Endothelial cell of umbilical vein (primary cell): ENCODE measurements around the gene REEP3. TPM values are rescaled to one million over a fixed set of nuclear protein-coding genes. Genes with fewer than 3 reads are reported as not detected.

Experiments used
- BruUV-seq: library from RNA; stranded (reverse); fragments of 400-500 nt; replicated peaks from 2 replicates; lab custom pipeline; 2021; lab: Mats Ljungman, UMichigan
- CTCF ChIA-PET: fragments of 300-600, 350-600 bp; sonication (Branson Sonifier 250); formaldehyde crosslinking; loops from one replicate; lab custom pipeline; 2021; ENCODE audit warnings: antibody characterized with exemption, inconsistent platforms; lab: Charles Lee
- POLR2A ChIA-PET: fragments of 300-600, 350-600 bp; sonication (Branson Sonifier 250); formaldehyde crosslinking; loops from one replicate; lab custom pipeline; 2021; ENCODE audit warnings: antibody characterized with exemption, inconsistent platforms; lab: Charles Lee
- DNase-seq: peaks from one replicate; pipeline ENCODE4 v3.0.0-alpha.2; 2011; ENCODE audit warnings: low read depth, low spot score
- FAIRE-seq: peaks from 2 replicates; lab custom pipeline; 2011; peaks lifted over from hg19 to GRCh38; lab: Jason Lieb, UNC
- H2AFZ ChIP-seq: 2 replicates; pipeline ENCODE4 v1.6.0; 2012; ENCODE audit warnings: low read depth, low read length, control low read depth, inconsistent platforms
- H3K27ac ChIP-seq: 2 replicates; pipeline ENCODE4 v1.5.1; 2011; ENCODE audit warnings: low read depth, mild to moderate bottlenecking, control low read depth, low read length, moderate library complexity; ENCODE audit not compliant: insufficient read depth
- H3K27me3 ChIP-seq, 2 experiments: 2 replicates each; pipeline versions ENCODE4 v1.6.0 to v1.6.1; 2011; ENCODE audit warnings: low read length in 2 of 2, mixed read lengths in 1 of 2; ENCODE audit not compliant: control insufficient read depth in 2 of 2, insufficient read depth in 2 of 2
- H3K36me3 ChIP-seq, 2 experiments: 2 replicates in 1 of 2; 3 replicates in 1 of 2; pipeline ENCODE4 v1.5.1; 2011; ENCODE audit warnings: low read length in 2 of 2, mild to moderate bottlenecking in 1 of 2, moderate library complexity in 1 of 2; ENCODE audit not compliant: control insufficient read depth in 2 of 2, insufficient read depth in 2 of 2; ENCODE audit errors: extremely low read depth in 1 of 2
- H3K4me1 ChIP-seq: 3 replicates; pipeline ENCODE4 v1.5.1; 2011; ENCODE audit warnings: mild to moderate bottlenecking, low read length; ENCODE audit not compliant: control insufficient read depth, insufficient read depth; ENCODE audit errors: extremely low read depth
- H3K4me2 ChIP-seq: 2 replicates; pipeline ENCODE4 v1.6.1; 2011; ENCODE audit warnings: low read length, control low read depth, mixed read lengths; ENCODE audit not compliant: insufficient read depth
- H3K4me3 ChIP-seq, 3 experiments: fragments of 200-600 bp in 1 of 3; sonication (generic), shearing (Covaris generic) in 1 of 3; replicated peaks in 1 of 3; 2 replicates each; pipeline ENCODE4 v1.5.1; 2011 to 2016; ENCODE audit warnings: control low read depth in 3 of 3, low read length in 3 of 3, mild to moderate bottlenecking in 2 of 3, inconsistent platforms in 1 of 3, low read depth in 1 of 3, moderate library complexity in 1 of 3; ENCODE audit not compliant: insufficient read depth in 1 of 3
- H3K79me2 ChIP-seq: 2 replicates; pipeline ENCODE4 v1.6.0; 2012; ENCODE audit warnings: low read length, inconsistent platforms; ENCODE audit not compliant: control insufficient read depth, insufficient read depth
- H3K9ac ChIP-seq: replicated peaks from 2 replicates; pipeline ENCODE3; 2011; ENCODE audit warnings: low read length, control low read depth; ENCODE audit not compliant: insufficient read depth; ENCODE audit errors: extremely low read depth
- H3K9me1 ChIP-seq: replicated peaks from 3 replicates; pipeline ENCODE4 v1.6.0; 2011; ENCODE audit warnings: mild to moderate bottlenecking, low read length; ENCODE audit not compliant: control insufficient read depth, insufficient read depth; ENCODE audit errors: extremely low read depth
- H3K9me3 ChIP-seq: replicated peaks from 2 replicates; pipeline ENCODE4 v1.5.1; 2012; ENCODE audit warnings: low read length, inconsistent platforms; ENCODE audit not compliant: control insufficient read depth, insufficient read depth
- H4K20me1 ChIP-seq: replicated peaks from 2 replicates; pipeline ENCODE3; 2011; ENCODE audit warnings: mild to moderate bottlenecking, low read length; ENCODE audit not compliant: control insufficient read depth, insufficient read depth; ENCODE audit errors: extremely low read depth
- EZH2 ChIP-seq: IDR thresholded peaks from 2 replicates; pipeline ENCODE4 v1.6.1; 2012; ENCODE audit warnings: borderline replicate concordance, low read depth, mild to moderate bottlenecking, moderate library complexity, low read length, inconsistent platforms; ENCODE audit not compliant: severe bottlenecking
- FOS ChIP-seq: IDR thresholded peaks from 2 replicates; pipeline ENCODE4 v1.6.1; 2011; ENCODE audit warnings: mild to moderate bottlenecking, low read length, moderate library complexity, borderline replicate concordance; ENCODE audit not compliant: insufficient read depth
- JUN ChIP-seq: IDR thresholded peaks from 2 replicates; pipeline ENCODE4 v1.6.1; 2011; ENCODE audit warnings: borderline replicate concordance, low read depth; ENCODE audit not compliant: insufficient read length, insufficient read depth
- MYC ChIP-seq: IDR thresholded peaks from one replicate; pipeline ENCODE4 v1.6.1; 2011; ENCODE audit warnings: mild to moderate bottlenecking, low read depth, low read length
- POLR2A ChIP-seq: IDR thresholded peaks from 2 replicates; pipeline ENCODE4 v1.6.1; 2012; ENCODE audit warnings: low read depth, mild to moderate bottlenecking, control low read depth, low read length
- POLR2AphosphoS5 ChIP-seq: IDR thresholded peaks from 2 replicates; pipeline ENCODE4 v1.6.1; 2012; ENCODE audit warnings: low read depth, mild to moderate bottlenecking, control low read depth, low read length, moderate library complexity; ENCODE audit not compliant: insufficient read depth
- dilution Hi-C: fragments of 300-500 bp; cut with MboI; formaldehyde crosslinking; loops from one replicate; pipeline ENCODE4 v1.15.0; 2019; ENCODE audit warnings: low sequenced_read_pairs; ENCODE audit not compliant: extremely low pct_ligation_motif_present
- intact Hi-C: fragments of 100-400 bp; cut with micrococcal nuclease; formaldehyde crosslinking; loops from one replicate; pipeline ENCODE4 v1.10.0; 2022
- polyA plus RNA-seq, 4 experiments: library from polyadenylated mRNA; depleted of rRNA in 3 of 4; stranded (reverse) in 3 of 4; unstranded in 1 of 4; fragments of >200 nt; gene quantifications; 2 replicates each; pipeline versions ENCODE4 v1.2.1 to v1.2.3, GENCODE V29; 2011 to 2012; ENCODE audit warnings: missing spikeins in 1 of 4
- total RNA-seq: library from RNA; stranded (reverse); gene quantifications from 2 replicates; pipeline ENCODE4 v1.2.3, GENCODE V29; 2021
- TF ChIP-seq, protein P1 (sequence below), 2 donors: IDR thresholded peaks; 1 replicate in 1 of 2; 2 replicates in 1 of 2; pipeline ENCODE4 v1.5.1; 2011; ENCODE audit warnings: low read length in 2 of 2, mild to moderate bottlenecking in 2 of 2, moderate library complexity in 2 of 2, control low read depth in 1 of 2, inconsistent platforms in 1 of 2, low read depth in 1 of 2; ENCODE audit not compliant: insufficient read depth in 1 of 2; ENCODE audit errors: extremely low read depth in 1 of 2
- TF ChIP-seq, protein P2 (sequence below): IDR thresholded peaks from 2 replicates; pipeline ENCODE4 v1.6.1; 2011; ENCODE audit not compliant: insufficient read depth, insufficient read length

Gene REEP3
- total and polyA plus RNA-seq, 2 donors (not counting 3 experiments of a cell fraction or from before 2014, with no cell fraction given) = 12.3 to 48.3 TPM

DNA sequence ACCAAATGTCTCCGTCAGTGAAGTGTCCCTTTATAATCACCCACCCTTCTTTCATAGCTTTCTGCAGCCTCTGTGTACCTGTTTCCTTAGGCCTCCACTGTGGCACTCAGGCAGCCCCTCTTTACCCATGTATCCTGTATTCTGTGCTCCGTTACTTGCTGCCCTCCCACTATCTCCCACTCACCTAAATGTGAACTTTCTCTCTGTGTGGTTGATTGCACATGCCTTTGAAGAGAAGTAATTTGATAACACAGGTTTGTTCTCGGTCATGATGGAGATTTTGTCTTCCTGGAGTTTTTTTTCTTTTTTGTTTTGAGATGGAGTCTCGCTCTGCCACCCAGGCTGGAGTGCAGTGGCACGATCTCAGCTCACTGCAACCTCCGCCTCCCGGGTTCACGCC is 61.5 kb downstream of the REEP3 start:
- Histone ChIP-seq H3K4me1 (no peaks in the 10 kb centered on the region), H3K9ac (no peak overlapping the region), H3K4me2 (no peak overlapping the region), H3K9me3 (no peaks in the 10 kb centered on the region), H3K36me3 (no peaks in the 10 kb centered on the region), H3K4me3 (no peak overlapping the region), H4K20me1 (no peaks in the 10 kb centered on the region), H2AFZ (no peak overlapping the region), H3K9me1 (peaks cover 2% of the 10 kb centered on the region), H3K27me3 (no peaks in the 10 kb centered on the region), H3K27ac (no peak overlapping the region), H3K79me2 (peaks cover 14% of the 10 kb centered on the region)
- POLR2A ChIA-PET = no interaction called here
- DNase-seq (no peak), FAIRE-seq (no peak)
- TF ChIP-seq, protein P1, sequence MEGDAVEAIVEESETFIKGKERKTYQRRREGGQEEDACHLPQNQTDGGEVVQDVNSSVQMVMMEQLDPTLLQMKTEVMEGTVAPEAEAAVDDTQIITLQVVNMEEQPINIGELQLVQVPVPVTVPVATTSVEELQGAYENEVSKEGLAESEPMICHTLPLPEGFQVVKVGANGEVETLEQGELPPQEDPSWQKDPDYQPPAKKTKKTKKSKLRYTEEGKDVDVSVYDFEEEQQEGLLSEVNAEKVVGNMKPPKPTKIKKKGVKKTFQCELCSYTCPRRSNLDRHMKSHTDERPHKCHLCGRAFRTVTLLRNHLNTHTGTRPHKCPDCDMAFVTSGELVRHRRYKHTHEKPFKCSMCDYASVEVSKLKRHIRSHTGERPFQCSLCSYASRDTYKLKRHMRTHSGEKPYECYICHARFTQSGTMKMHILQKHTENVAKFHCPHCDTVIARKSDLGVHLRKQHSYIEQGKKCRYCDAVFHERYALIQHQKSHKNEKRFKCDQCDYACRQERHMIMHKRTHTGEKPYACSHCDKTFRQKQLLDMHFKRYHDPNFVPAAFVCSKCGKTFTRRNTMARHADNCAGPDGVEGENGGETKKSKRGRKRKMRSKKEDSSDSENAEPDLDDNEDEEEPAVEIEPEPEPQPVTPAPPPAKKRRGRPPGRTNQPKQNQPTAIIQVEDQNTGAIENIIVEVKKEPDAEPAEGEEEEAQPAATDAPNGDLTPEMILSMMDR (IDR thresholded peaks at IDR 0.05; ENCODE audit: extremely low read depth in 1 of 2, insufficient read depth in 1 of 2, low read depth in 1 of 2, low read length in 2 of 2) = no peak
- TF ChIP-seq JUN (no peak), POLR2A (no peak), POLR2AphosphoS5 (no peak), EZH2 (no peak), MYC (no peak), FOS (no peak)
- TF ChIP-seq, protein P2, sequence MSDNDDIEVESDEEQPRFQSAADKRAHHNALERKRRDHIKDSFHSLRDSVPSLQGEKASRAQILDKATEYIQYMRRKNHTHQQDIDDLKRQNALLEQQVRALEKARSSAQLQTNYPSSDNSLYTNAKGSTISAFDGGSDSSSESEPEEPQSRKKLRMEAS = no peak
- no TSS peak for BruUV-seq
- intact Hi-C loops (no loop called here), dilution Hi-C loops (no loop called here)
- CTCF ChIA-PET = interaction anchor here (1.4 kb wide), 1 partner anchor 11 kb away, joined by 6 read pairs; no protein-coding TSS in a partner anchor
